Measurements from ENCODE around the gene FOXK1.

FOXK1 gene

GRCh38 chr7:4809091-4809591 lies 127.0 kb downstream of the FOXK1 start:
- no peak overlapping the region for H3K27ac ChIP-seq (ENCODE audit: low read depth, low read length)
- no peaks in the 10 kb centered on the region for H3K36me3 ChIP-seq (ENCODE audit: insufficient read depth, low read length)
- H3K4me1 ChIP-seq (ENCODE audit: control insufficient read depth, insufficient read depth, low read length, unreplicated experiment), result no peaks in the 10 kb centered on the region
- no peak overlapping the region for H3K4me3 ChIP-seq (ENCODE audit: low read depth, low read length)
- no peak overlapping the region for H2AFZ ChIP-seq (ENCODE audit: low read length, unreplicated experiment)
- no peaks in the 10 kb centered on the region for H3K27me3 ChIP-seq (ENCODE audit: insufficient read depth, low read length)
- no peaks in the 10 kb centered on the region for H3K79me2 ChIP-seq (ENCODE audit: control insufficient read depth, insufficient read depth, low read length, unreplicated experiment)

GRCh38 chr7:4809666-4810065 lies 127.6 kb downstream of the FOXK1 start:
- H3K79me2 ChIP-seq (ENCODE audit: control insufficient read depth, insufficient read depth, low read length, unreplicated experiment), result no peaks in the 10 kb centered on the region
- H3K27me3 ChIP-seq (ENCODE audit: insufficient read depth, low read length), result no peaks in the 10 kb centered on the region
- no peak overlapping the region for H3K4me3 ChIP-seq (ENCODE audit: low read depth, low read length)
- no peaks in the 10 kb centered on the region for H3K4me1 ChIP-seq (ENCODE audit: control insufficient read depth, insufficient read depth, low read length, unreplicated experiment)
- H3K36me3 ChIP-seq (ENCODE audit: insufficient read depth, low read length), result no peaks in the 10 kb centered on the region
- no peak overlapping the region for H2AFZ ChIP-seq (ENCODE audit: low read length, unreplicated experiment)
- no peak overlapping the region for H3K27ac ChIP-seq (ENCODE audit: low read depth, low read length)

GRCh38 chr7:4814433-4814832 lies 132.3 kb downstream of the FOXK1 start:
- H3K27me3 ChIP-seq (ENCODE audit: insufficient read depth, low read length), result no peaks in the 10 kb centered on the region
- no peaks in the 10 kb centered on the region for H3K79me2 ChIP-seq (ENCODE audit: control insufficient read depth, insufficient read depth, low read length, unreplicated experiment)
- H3K36me3 ChIP-seq (ENCODE audit: insufficient read depth, low read length), result no peaks in the 10 kb centered on the region
- no peaks in the 10 kb centered on the region for H3K4me1 ChIP-seq (ENCODE audit: control insufficient read depth, insufficient read depth, low read length, unreplicated experiment)
- H3K27ac ChIP-seq (ENCODE audit: low read depth, low read length), result no peak overlapping the region
- H2AFZ ChIP-seq (ENCODE audit: low read length, unreplicated experiment), result no peak overlapping the region
- no peak overlapping the region for H3K4me3 ChIP-seq (ENCODE audit: low read depth, low read length)

GRCh38 chr7:4815121-4815520 lies 133.0 kb downstream of the FOXK1 start:
- Histone ChIP-seq H2AFZ (ENCODE audit: low read length, unreplicated experiment) (no peak overlapping the region), H3K27me3 (ENCODE audit: insufficient read depth, low read length) (0 out of 2 replicates have a peak, but pooled peaks cover 4% of the 10 kb centered on the region), H3K36me3 (ENCODE audit: insufficient read depth, low read length) (no peaks in the 10 kb centered on the region), H3K4me1 (ENCODE audit: control insufficient read depth, insufficient read depth, low read length, unreplicated experiment) (no peaks in the 10 kb centered on the region), H3K79me2 (ENCODE audit: control insufficient read depth, insufficient read depth, low read length, unreplicated experiment) (no peaks in the 10 kb centered on the region), H3K27ac (ENCODE audit: low read depth, low read length) (no peak overlapping the region), H3K4me3 (ENCODE audit: low read depth, low read length) (no peak overlapping the region)

GRCh38 chr7:4815609-4816418 lies 133.7 kb downstream of the FOXK1 start:
- H2AFZ ChIP-seq (ENCODE audit: low read length, unreplicated experiment), result no peak overlapping the region
- 0 out of 2 replicates have a peak, but pooled peaks cover 4% of the 10 kb centered on the region for H3K27me3 ChIP-seq (ENCODE audit: insufficient read depth, low read length)
- no peaks in the 10 kb centered on the region for H3K36me3 ChIP-seq (ENCODE audit: insufficient read depth, low read length)
- no peak overlapping the region for H3K4me3 ChIP-seq (ENCODE audit: low read depth, low read length)
- no peaks in the 10 kb centered on the region for H3K4me1 ChIP-seq (ENCODE audit: control insufficient read depth, insufficient read depth, low read length, unreplicated experiment)
- no peaks in the 10 kb centered on the region for H3K79me2 ChIP-seq (ENCODE audit: control insufficient read depth, insufficient read depth, low read length, unreplicated experiment)
- no peak overlapping the region for H3K27ac ChIP-seq (ENCODE audit: low read depth, low read length)

GRCh38 chr7:4816419-4817080 lies 134.5 kb downstream of the FOXK1 start:
- Histone ChIP-seq H3K79me2 (ENCODE audit: control insufficient read depth, insufficient read depth, low read length, unreplicated experiment) (no peaks in the 10 kb centered on the region), H3K27me3 (ENCODE audit: insufficient read depth, low read length) (0 out of 2 replicates have a peak, but pooled peaks cover 4% of the 10 kb centered on the region), H3K36me3 (ENCODE audit: insufficient read depth, low read length) (no peaks in the 10 kb centered on the region), H3K27ac (ENCODE audit: low read depth, low read length) (no peak overlapping the region), H3K4me3 (ENCODE audit: low read depth, low read length) (no peak overlapping the region), H2AFZ (ENCODE audit: low read length, unreplicated experiment) (no peak overlapping the region), H3K4me1 (ENCODE audit: control insufficient read depth, insufficient read depth, low read length, unreplicated experiment) (no peaks in the 10 kb centered on the region)

GRCh38 chr7:4817178-4817901 lies 135.2 kb downstream of the FOXK1 start:
- Histone ChIP-seq H3K4me1 (ENCODE audit: control insufficient read depth, insufficient read depth, low read length, unreplicated experiment) (no peaks in the 10 kb centered on the region), H2AFZ (ENCODE audit: low read length, unreplicated experiment) (no peak overlapping the region), H3K4me3 (ENCODE audit: low read depth, low read length) (no peak overlapping the region), H3K79me2 (ENCODE audit: control insufficient read depth, insufficient read depth, low read length, unreplicated experiment) (no peaks in the 10 kb centered on the region), H3K36me3 (ENCODE audit: insufficient read depth, low read length) (no peaks in the 10 kb centered on the region), H3K27ac (ENCODE audit: low read depth, low read length) (no peak overlapping the region), H3K27me3 (ENCODE audit: insufficient read depth, low read length) (0 out of 2 replicates have a peak, but pooled peaks cover 4% of the 10 kb centered on the region)

- no peaks in the 10 kb centered on the region for H3K79me2 ChIP-seq (ENCODE audit: control insufficient read depth, insufficient read depth, low read length, unreplicated experiment)
- no peaks in the 10 kb centered on the region for H3K36me3 ChIP-seq (ENCODE audit: insufficient read depth, low read length)
- H2AFZ ChIP-seq (ENCODE audit: low read length, unreplicated experiment), result no peak overlapping the region
- H3K27ac ChIP-seq (ENCODE audit: low read depth, low read length), result no peak overlapping the region
- no peaks in the 10 kb centered on the region for H3K4me1 ChIP-seq (ENCODE audit: control insufficient read depth, insufficient read depth, low read length, unreplicated experiment)
- H3K27me3 ChIP-seq (ENCODE audit: insufficient read depth, low read length), result 0 out of 2 replicates have a peak, but pooled peaks cover 4% of the 10 kb centered on the region
- no peak overlapping the region for H3K4me3 ChIP-seq (ENCODE audit: low read depth, low read length)
Measured at GRCh38 chr7:4818000-4818794, 136.1 kb downstream of the FOXK1 start.

GRCh38 chr7:4819560-4820404 lies 137.7 kb downstream of the FOXK1 start:
- Histone ChIP-seq H3K79me2 (ENCODE audit: control insufficient read depth, insufficient read depth, low read length, unreplicated experiment) (no peaks in the 10 kb centered on the region), H3K4me3 (ENCODE audit: low read depth, low read length) (no peak overlapping the region), H2AFZ (ENCODE audit: low read length, unreplicated experiment) (no peak overlapping the region), H3K27me3 (ENCODE audit: insufficient read depth, low read length) (0 out of 2 replicates have a peak, but pooled peaks cover 4% of the 10 kb centered on the region), H3K4me1 (ENCODE audit: control insufficient read depth, insufficient read depth, low read length, unreplicated experiment) (no peaks in the 10 kb centered on the region), H3K27ac (ENCODE audit: low read depth, low read length) (no peak overlapping the region), H3K36me3 (ENCODE audit: insufficient read depth, low read length) (no peaks in the 10 kb centered on the region)

Measured in ACC112 (cell line).